SKM-1 treated with dmso at 0.1 percent for 144 hours (cell line): Measurements from ENCODE around the gene HIRIP3.
"Not testable (repeated sequence)": the region's sequence is repeated elsewhere in the genome, so short reads cannot be mapped to it uniquely, and the experiment has no call there.

Source experiments
- DNase-seq: peaks from one replicate; lab custom pipeline; 2025; ENCODE audit not compliant: unreplicated experiment; lab: John Stamatoyannopoulos, UW

Gene HIRIP3

GRCh38 chr16:29995324-29995910, at the start of gene HIRIP3:
TSS of gene HIRIP3 (minus strand) at chr16:29995617. CDS start at chr16:29995605, 12 bp downstream.
- peak; percentile 79 for DNase-seq

GRCh38 chr16:30041841-30042240, 46.4 kb upstream of the HIRIP3 start:
- no peak for DNase-seq

GRCh38 chr16:30040690-30041089, 45.3 kb upstream of the HIRIP3 start:
- DNase-seq, result not testable (repeated sequence)

- no peak for DNase-seq
Measured at GRCh38 chr16:30040221-30040620, 44.8 kb upstream of the HIRIP3 start.

DNA sequence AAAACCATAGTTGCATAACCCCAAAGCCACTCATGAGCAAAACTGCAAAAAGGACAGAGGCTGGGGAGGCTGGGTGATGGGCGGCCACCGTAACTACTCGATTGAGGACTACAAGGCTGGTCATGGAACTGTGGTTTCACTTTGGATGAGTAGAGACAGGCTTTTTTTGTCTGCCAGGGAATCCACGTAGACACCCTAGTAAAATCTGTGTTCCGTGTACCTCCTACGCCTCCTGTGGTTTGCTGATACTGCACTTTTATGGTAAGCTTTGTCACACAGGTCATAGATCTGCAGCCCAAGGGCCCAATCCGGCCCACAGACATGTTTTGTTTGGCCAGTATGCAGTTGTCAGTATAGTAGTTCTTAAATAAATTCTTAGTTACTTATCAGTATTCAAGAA, 37.9 kb upstream of the HIRIP3 start:
- no peak for DNase-seq

- peak; percentile 68 for DNase-seq
Measured at GRCh38 chr16:30032083-30032819, 36.8 kb upstream of the HIRIP3 start.

DNA sequence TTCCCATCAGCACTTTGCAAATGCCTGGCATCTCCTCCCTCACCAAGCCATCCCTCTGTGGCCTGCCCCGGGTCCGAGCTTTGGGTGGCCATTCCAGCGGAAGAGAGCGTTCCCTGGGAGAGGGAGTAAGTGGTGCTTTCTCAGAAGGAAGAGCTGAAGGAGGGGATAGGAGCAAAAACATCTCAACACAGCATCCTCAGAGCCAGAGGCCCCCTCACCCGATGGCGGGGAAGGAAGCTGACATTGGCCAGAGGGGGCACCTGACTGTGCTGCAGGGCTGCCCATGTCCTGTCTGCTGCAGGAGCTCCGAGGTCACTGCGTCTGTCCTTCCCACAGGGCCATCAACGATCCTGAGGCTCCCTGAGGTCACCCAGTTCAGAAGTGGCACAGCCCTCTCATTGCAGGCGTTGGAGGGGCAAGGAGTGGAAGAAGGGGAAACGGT, 36.1 kb upstream of the HIRIP3 start:
- DNase-seq, result no peak

GRCh38 chr16:30030841-30031413, 35.5 kb upstream of the HIRIP3 start, which contains the start of gene TLCD3B:
TSS of gene TLCD3B (minus strand) at chr16:30031271. CDS start at chr16:30030527, 744 bp downstream.
- no peak for DNase-seq

DNA sequence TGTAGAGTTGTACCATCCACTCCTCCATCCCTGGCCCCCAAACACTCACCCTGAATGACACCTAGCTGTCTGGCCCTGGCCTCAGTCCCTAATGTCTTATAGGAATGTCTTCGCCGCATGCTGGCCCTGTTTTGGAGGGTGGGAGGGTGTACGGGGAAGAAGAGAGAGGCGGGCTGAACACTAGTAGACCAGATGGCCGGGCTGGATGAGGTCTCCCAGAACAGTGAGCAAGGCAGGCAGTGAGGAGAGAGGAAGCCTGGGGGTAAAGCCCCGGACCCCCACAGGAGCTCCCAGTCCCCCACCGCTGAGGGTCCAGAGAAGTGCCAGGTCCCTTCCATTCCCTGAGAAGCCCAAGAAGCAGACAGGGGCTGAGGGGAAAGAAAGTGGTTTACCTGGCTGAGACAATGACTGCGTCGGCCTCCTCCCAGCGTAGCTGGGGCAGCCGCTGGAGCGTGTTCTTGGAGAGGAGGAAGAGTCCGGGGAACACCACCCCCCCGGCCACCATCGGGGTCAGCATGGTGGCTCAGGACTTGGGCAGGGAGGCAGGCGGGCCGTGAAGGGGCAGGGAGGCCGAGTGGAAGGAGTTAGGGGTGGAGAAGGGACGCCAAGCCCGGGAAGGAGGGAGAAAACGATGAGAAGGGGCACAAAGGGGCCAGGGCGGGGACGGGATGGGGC, 34.7 kb upstream of the HIRIP3 start:
- no peak for DNase-seq

GRCh38 chr16:30028438-30029076, 33.1 kb upstream of the HIRIP3 start:
- DNase-seq, result no peak

DNA sequence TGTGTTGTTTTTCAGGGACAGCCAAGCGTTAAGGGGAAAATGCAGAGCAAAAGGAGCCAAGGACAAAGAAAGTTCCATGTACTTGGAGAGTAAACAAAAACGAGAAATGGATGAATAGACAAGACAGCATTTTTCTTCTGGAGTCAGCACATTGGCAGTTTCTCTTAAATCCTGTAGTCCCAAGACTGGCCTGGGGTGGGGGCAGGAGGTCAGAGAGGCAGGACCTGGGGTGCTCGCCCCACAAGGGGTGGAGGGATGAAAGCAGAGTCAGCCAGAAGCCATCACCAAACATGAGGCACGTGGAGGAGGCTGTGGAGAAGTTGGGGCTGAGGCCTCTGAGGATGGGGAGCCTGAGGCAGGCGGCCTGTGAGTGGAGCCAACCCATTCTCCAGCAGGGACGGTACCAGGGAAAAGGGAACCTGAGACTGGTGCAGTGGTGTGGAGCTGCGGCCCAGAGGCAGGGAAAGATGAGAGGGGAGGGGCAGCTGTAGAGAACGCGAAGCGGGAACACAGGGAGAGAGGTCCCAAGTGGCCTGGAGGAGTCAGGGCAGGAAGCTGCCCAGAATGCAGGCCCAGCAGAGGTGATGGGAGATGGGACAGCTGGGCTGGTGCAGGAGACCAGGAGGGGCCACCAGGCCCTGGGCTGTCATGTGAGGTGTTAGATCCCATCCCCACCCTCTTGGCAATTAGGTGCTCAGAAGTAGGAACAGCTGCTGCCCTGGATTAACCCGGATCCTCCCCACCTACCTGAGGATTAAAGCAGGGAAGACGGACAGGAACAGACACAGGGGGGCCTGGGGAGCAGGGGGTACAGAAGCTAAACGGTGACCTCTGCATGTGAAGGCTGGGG, 32.4 kb upstream of the HIRIP3 start:
- DNase-seq, result no peak

GRCh38 chr16:30026449-30026848, 31.0 kb upstream of the HIRIP3 start:
- no peak for DNase-seq

DNA sequence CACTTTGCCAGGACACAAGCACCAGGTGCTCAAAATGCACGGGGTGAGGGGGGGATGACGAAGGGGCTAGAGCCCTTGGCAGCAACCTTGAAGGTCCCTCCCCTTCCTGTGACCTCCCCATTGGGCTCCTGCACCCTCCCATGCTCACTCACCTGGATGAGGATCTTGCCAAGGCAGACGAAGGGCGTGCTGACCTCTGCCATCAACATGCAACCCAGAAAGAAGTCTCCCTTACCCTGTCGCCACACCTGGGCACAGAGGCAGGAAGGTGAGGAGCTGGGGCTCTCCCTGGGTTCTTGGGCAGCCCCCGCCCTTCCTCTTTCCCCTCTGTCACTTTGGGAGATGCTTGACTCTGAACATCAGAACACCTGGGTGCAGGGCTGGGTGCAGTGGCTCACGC, 30.2 kb upstream of the HIRIP3 start:
- DNase-seq, result no peak

GRCh38 chr16:30025156-30025555, 29.7 kb upstream of the HIRIP3 start:
- no peak for DNase-seq

GRCh38 chr16:30024451-30024850, 29.0 kb upstream of the HIRIP3 start:
- DNase-seq, result no peak

- DNase-seq, result no peak
Measured at GRCh38 chr16:30023586-30023985, 28.2 kb upstream of the HIRIP3 start.

GRCh38 chr16:30022887-30023286, 27.5 kb upstream of the HIRIP3 start, which contains the start of gene C16orf92:
TSS of gene C16orf92 (plus strand) at chr16:30023198. CDS start at chr16:30023341, 143 bp downstream.
- no peak for DNase-seq

GRCh38 chr16:30018731-30019158, 23.3 kb upstream of the HIRIP3 start:
- no peak for DNase-seq

GRCh38 chr16:30017937-30018336, 22.5 kb upstream of the HIRIP3 start:
- not testable (repeated sequence) for DNase-seq

- DNase-seq, result no peak
Measured at GRCh38 chr16:30017277-30017656, 21.9 kb upstream of the HIRIP3 start.
